SJSA1 (cell line): ENCODE data around the gene ENPP3. TPM values are rescaled to one million over a fixed set of nuclear protein-coding genes. Genes with fewer than 3 reads are reported as not detected.

Source experiments
- DNase-seq, 2 experiments: peaks; one replicate each; pipeline ENCODE4 v3.0.0-alpha.2; 2015 to 2020; ENCODE audit warnings: low spot score in 2 of 2, low read depth in 1 of 2
- H3K27ac ChIP-seq: fragments of 250-450 bp; sonication (Bioruptor Pico); 2 replicates; pipeline ENCODE4 v1.5.1; 2020; ENCODE audit warnings: mild to moderate bottlenecking, moderate library complexity
- H3K27me3 ChIP-seq: fragments of 250-450 bp; sonication (Bioruptor Pico); replicated peaks from 2 replicates; pipeline ENCODE4 v1.5.1; 2020; ENCODE audit warnings: mild to moderate bottlenecking, moderate library complexity
- H3K36me3 ChIP-seq: fragments of 250-450 bp; sonication (Bioruptor Pico); 2 replicates; pipeline ENCODE4 v1.5.1; 2020; ENCODE audit warnings: mild to moderate bottlenecking
- H3K4me1 ChIP-seq: fragments of 250-450 bp; sonication (Bioruptor Pico); replicated peaks from 2 replicates; pipeline ENCODE4 v1.6.1; 2021; ENCODE audit warnings: mild to moderate bottlenecking
- H3K4me3 ChIP-seq: fragments of 250-450 bp; sonication (Bioruptor Pico); 2 replicates; pipeline ENCODE4 v1.5.1; 2020; ENCODE audit warnings: mild to moderate bottlenecking
- H3K9me3 ChIP-seq: fragments of 250-450 bp; sonication (Bioruptor Pico); replicated peaks from 2 replicates; pipeline ENCODE4 v1.5.1; 2020; ENCODE audit warnings: mild to moderate bottlenecking
- total RNA-seq: library from RNA; depleted of rRNA; stranded (reverse); fragments of >200 nt; shearing (Covaris generic); gene quantifications from 2 replicates; pipeline ENCODE4 v1.2.3, GENCODE V29; 2014

Gene ENPP3
- total RNA-seq, 1 experiment from 2014 or later: 0.05 TPM

DNA sequence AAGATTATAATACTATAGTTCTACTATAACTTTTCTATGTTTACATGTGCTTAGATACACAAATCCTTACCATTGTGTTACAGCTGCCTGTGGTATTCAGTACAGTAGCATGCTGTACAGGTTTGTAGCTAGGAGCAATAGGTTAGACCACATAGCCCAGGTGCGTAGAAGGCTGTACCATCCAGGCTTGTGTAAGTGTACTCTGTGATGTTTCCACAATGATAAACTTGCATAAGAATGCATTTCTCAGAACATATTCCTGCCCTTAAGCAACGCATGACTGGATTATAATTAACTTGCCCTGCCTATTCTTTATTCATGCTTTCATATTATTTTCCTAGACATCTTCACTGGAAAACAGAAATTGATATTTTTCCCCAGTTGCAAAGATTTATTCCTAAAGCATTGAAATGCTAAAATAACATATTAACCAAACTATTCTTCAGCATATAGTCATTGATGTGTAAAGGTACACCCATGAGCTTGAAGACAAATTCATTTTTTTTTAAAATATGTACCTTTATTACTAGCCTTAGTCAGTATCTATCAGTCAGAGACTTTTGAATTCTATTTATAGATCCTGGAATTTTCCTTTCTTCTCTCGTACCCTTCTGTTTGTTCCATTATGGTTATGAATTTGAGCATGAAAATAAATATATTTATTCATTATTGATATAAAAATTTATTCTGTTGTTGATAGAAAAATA lies 80.9 kb downstream of the ENPP3 start:
- H3K4me1 ChIP-seq: 0 out of 2 replicates have a peak, but pooled peaks cover 3% of the 10 kb centered on the region
- H3K36me3 ChIP-seq: no peaks in the 10 kb centered on the region
- no peak overlapping the region for H3K4me3 ChIP-seq
- no peak overlapping the region for H3K27ac ChIP-seq
- DNase-seq: no peak
- no peaks in the 10 kb centered on the region for H3K9me3 ChIP-seq
- H3K27me3 ChIP-seq: no peaks in the 10 kb centered on the region

DNA sequence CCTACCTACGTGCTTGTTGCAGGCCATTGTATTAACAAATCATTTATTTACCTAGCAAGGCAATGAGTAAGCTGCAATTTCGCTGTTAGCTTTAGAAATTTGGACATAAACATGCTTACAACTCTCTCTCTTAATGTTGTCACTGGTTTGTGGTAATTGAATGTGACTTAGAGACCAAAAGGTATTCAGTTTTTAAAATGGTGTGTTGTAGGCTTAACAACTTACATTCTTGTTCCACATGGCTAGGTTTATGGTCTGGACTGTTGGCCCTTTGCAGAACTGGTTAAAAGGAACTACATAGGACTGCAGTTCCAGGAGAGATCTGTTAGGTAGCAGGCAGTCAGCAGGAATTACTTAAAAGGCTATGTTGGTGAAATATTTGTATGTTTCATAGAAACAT lies 84.1 kb downstream of the ENPP3 start:
- H3K4me3 ChIP-seq: no peak overlapping the region
- H3K9me3 ChIP-seq: no peaks in the 10 kb centered on the region
- H3K27me3 ChIP-seq: no peaks in the 10 kb centered on the region
- H3K36me3 ChIP-seq: no peaks in the 10 kb centered on the region
- H3K27ac ChIP-seq: no peak overlapping the region
- H3K4me1 ChIP-seq: 0 out of 2 replicates have a peak, but pooled peaks cover 3% of the 10 kb centered on the region
- no peak for DNase-seq

DNA sequence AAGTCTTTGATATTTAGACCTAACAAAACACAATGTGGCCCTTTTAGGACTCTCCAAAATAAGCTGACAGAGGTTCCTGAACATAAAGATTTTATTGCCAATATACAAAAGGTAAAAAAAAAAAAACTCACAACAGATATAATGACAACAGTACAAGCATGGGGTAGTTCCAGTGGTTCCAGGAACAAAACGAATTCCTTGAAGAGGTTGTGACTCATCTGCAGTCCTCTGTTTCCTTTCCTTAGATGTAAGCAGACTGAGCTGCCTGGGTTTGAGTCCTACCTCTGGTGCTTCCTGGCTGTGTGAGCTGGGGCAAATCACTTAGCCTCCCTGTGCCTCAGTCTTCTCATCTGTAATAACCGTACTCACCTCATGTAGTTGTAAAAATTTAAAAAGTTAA lies 87.0 kb downstream of the ENPP3 start:
- DNase-seq: peak in 1 of 2 experiments; percentile 21
- H3K9me3 ChIP-seq: no peaks in the 10 kb centered on the region
- H3K36me3 ChIP-seq: no peaks in the 10 kb centered on the region
- H3K27me3 ChIP-seq: no peaks in the 10 kb centered on the region
- no peak overlapping the region for H3K27ac ChIP-seq
- H3K4me3 ChIP-seq: no peak overlapping the region
- H3K4me1 ChIP-seq: peaks cover 23% of the 10 kb centered on the region

GRCh38 chr6:131727467-131727866 lies 90.4 kb downstream of the ENPP3 start:
- DNase-seq: peak in 1 of 2 experiments; percentile 62
- H3K9me3 ChIP-seq: no peaks in the 10 kb centered on the region
- H3K27ac ChIP-seq: peak overlapping the region; percentile 37
- no peak overlapping the region for H3K4me3 ChIP-seq
- H3K36me3 ChIP-seq: no peaks in the 10 kb centered on the region
- H3K4me1 ChIP-seq: peaks cover 23% of the 10 kb centered on the region
- no peaks in the 10 kb centered on the region for H3K27me3 ChIP-seq

GRCh38 chr6:131727868-131728267 lies 90.8 kb downstream of the ENPP3 start:
- peaks cover 25% of the 10 kb centered on the region for H3K4me1 ChIP-seq
- no peak overlapping the region for H3K4me3 ChIP-seq
- H3K9me3 ChIP-seq: no peaks in the 10 kb centered on the region
- peak overlapping the region; percentile 37 for H3K27ac ChIP-seq
- DNase-seq: no peak
- no peaks in the 10 kb centered on the region for H3K27me3 ChIP-seq
- H3K36me3 ChIP-seq: no peaks in the 10 kb centered on the region

DNA sequence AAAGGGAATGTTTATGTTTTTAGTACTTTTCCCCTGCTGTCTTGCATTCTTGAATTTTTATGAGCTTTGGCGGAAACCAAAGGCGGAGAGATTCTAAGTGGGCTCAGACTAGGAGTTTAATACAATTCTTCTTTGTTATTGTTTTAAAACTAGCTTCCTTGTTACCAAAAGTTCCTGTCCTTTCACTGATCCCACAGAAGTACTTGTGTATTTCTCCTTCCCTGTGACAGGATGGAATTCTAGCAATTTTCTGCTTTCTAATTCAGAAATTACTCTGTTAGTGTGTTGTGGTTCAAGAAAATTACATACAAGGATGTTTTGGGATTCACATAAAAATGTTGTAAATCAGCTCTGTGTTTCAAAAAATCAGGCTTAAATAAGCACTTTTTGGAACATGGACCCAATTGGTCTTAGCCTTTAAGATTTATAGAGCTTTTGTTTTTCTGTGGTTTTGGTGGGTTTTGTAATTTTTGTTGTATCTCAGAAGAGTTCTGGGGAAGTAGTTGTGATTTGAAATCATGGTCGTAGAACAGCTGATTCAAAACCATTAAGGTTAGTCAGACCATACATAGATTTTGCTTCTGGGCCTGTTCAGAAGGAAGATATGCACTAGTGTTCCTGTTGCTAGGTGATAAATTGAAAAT lies 91.3 kb downstream of the ENPP3 start:
- H3K9me3 ChIP-seq: no peaks in the 10 kb centered on the region
- H3K4me1 ChIP-seq: peaks cover 31% of the 10 kb centered on the region
- no peaks in the 10 kb centered on the region for H3K27me3 ChIP-seq
- peak in 1 of 2 experiments; percentile 76 for DNase-seq
- H3K36me3 ChIP-seq: no peaks in the 10 kb centered on the region
- H3K4me3 ChIP-seq: no peak overlapping the region
- peak overlapping the region; percentile 37 for H3K27ac ChIP-seq

DNA sequence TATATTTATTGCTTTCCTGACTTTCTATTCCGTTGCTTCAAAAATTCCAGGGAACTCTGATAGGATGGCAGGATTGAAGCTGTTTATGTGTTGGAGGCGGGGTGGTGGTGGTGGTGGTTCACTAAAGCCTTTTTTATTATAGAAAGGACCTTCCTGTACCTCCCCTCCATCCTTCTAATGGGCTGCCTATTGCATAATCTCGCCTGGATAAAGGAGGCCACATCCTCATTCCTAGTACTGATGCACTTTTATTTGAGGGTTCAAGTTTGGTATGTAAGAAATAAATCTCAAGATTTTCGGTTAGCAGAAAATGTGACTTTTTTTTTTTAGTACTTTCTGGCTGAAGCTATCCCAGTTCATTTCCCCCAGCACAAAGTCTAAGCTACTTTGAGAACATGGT lies 92.4 kb downstream of the ENPP3 start:
- DNase-seq: no peak
- Histone ChIP-seq H3K36me3 (no peaks in the 10 kb centered on the region), H3K4me3 (no peak overlapping the region), H3K27me3 (no peaks in the 10 kb centered on the region), H3K27ac (no peak overlapping the region), H3K9me3 (no peaks in the 10 kb centered on the region), H3K4me1 (peaks cover 38% of the 10 kb centered on the region)

DNA sequence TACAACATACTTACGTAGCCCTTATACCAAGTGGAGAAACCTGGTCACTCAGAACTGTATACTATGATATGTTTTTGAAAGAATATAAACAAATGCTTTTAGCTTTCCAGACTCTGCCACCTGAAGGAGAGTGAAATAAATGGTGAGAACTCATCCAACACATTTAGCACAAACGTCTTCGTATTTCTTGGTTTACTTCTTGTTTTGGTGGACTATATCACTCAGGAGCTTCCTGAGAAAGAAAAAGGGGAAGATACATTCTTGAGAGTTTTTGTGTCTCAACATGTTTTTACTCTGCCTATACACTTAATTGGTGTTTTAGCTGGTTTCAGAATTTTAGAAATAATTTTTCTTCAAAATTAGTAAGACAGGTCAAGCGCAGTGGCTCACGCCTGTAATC lies 93.2 kb downstream of the ENPP3 start:
- Histone ChIP-seq H3K27ac (no peak overlapping the region), H3K9me3 (no peaks in the 10 kb centered on the region), H3K36me3 (no peaks in the 10 kb centered on the region), H3K27me3 (no peaks in the 10 kb centered on the region), H3K4me1 (peaks cover 38% of the 10 kb centered on the region), H3K4me3 (no peak overlapping the region)
- DNase-seq: no peak

- Histone ChIP-seq H3K27me3 (no peaks in the 10 kb centered on the region), H3K9me3 (no peaks in the 10 kb centered on the region), H3K27ac (no peak overlapping the region), H3K36me3 (no peaks in the 10 kb centered on the region), H3K4me3 (no peak overlapping the region), H3K4me1 (peaks cover 38% of the 10 kb centered on the region)
- DNase-seq: no peak
Observed at GRCh38 chr6:131731224-131731623, 94.1 kb downstream of the ENPP3 start.

GRCh38 chr6:131733376-131734016 lies 96.4 kb downstream of the ENPP3 start:
- Histone ChIP-seq H3K36me3 (no peaks in the 10 kb centered on the region), H3K4me1 (peaks cover 24% of the 10 kb centered on the region), H3K9me3 (no peaks in the 10 kb centered on the region), H3K27me3 (no peaks in the 10 kb centered on the region), H3K4me3 (no peak overlapping the region), H3K27ac (peak overlapping the region; percentile 39; the same call in 1 of the 2 replicates)
- peak; percentile 64 to 76 for DNase-seq

DNA sequence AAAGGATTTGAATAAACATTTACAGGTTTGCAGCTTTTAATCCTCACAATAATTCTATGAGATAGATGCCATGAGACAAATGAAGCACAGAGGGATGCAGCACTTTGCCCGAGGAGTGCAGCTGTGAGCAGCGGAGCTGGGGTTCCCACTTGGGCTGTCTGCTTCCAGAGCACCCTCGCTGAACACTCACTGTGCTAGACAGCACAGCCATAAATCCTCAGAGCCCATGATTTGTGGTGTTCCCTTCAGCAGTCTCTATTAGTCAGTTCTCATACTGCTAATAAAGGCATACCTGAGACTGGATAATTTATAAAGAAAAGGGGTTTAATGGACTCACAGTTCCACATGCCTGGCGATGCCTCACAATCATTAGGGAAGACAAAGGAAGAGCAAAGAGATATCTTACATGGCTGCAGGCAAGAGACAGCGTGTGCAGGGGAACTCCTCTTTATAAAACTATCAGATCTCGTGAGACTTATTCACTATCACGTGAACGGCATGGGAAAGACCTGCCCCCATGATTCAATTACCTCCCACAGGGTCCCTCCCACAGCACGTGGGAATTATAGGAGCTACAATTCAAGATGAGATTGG lies 99.0 kb downstream of the ENPP3 start:
- Histone ChIP-seq H3K9me3 (no peaks in the 10 kb centered on the region), H3K4me1 (peaks cover 21% of the 10 kb centered on the region), H3K36me3 (no peaks in the 10 kb centered on the region), H3K27ac (no peak overlapping the region), H3K4me3 (no peak overlapping the region), H3K27me3 (no peaks in the 10 kb centered on the region)
- DNase-seq: no peak

GRCh38 chr6:131736811-131737210 lies 99.7 kb downstream of the ENPP3 start:
- no peak for DNase-seq
- peaks cover 21% of the 10 kb centered on the region for H3K4me1 ChIP-seq
- no peaks in the 10 kb centered on the region for H3K9me3 ChIP-seq
- H3K27ac ChIP-seq: no peak overlapping the region
- no peak overlapping the region for H3K4me3 ChIP-seq
- H3K27me3 ChIP-seq: no peaks in the 10 kb centered on the region
- H3K36me3 ChIP-seq: no peaks in the 10 kb centered on the region

DNA sequence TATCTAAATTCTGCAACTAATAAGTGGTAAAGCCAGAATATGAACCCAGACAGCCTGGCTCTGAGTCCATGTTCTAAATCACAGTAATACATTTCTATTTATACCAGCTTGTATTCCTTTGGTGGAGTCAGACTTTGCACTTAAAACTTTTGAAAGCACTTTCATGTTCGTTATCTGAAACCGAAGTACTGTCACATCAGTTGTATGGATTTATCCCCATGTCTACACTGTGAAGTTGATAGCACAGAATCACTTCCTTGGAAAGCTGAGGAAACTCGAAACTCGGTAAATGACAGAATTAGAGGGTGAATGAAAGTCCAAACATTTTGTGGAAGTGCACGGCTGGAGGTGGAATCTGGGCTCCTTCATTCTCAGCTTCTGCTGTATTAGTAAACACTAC lies 102.0 kb downstream of the ENPP3 start:
- Histone ChIP-seq H3K36me3 (no peaks in the 10 kb centered on the region), H3K27me3 (no peaks in the 10 kb centered on the region), H3K4me3 (no peak overlapping the region), H3K9me3 (no peaks in the 10 kb centered on the region), H3K4me1 (peaks cover 7% of the 10 kb centered on the region), H3K27ac (no peak overlapping the region)
- no peak for DNase-seq

- Histone ChIP-seq H3K4me1 (peaks cover 7% of the 10 kb centered on the region), H3K27me3 (no peaks in the 10 kb centered on the region), H3K27ac (no peak overlapping the region), H3K9me3 (no peaks in the 10 kb centered on the region), H3K36me3 (no peaks in the 10 kb centered on the region), H3K4me3 (no peak overlapping the region)
- peak in 1 of 2 experiments; percentile 49 for DNase-seq
Observed at GRCh38 chr6:131740161-131740560, 103.1 kb downstream of the ENPP3 start.
